Measurements from ENCODE around the gene FBXL19. TPM values are rescaled to one million over a fixed set of nuclear protein-coding genes. Genes with fewer than 3 reads are reported as not detected.

The FBXL19 gene
- total and polyA plus RNA-seq, 2 of the 13 experiments (the other 11 are each of a cell fraction or from before 2014, with no cell fraction given): 6.0 to 13.7 TPM

DNA sequence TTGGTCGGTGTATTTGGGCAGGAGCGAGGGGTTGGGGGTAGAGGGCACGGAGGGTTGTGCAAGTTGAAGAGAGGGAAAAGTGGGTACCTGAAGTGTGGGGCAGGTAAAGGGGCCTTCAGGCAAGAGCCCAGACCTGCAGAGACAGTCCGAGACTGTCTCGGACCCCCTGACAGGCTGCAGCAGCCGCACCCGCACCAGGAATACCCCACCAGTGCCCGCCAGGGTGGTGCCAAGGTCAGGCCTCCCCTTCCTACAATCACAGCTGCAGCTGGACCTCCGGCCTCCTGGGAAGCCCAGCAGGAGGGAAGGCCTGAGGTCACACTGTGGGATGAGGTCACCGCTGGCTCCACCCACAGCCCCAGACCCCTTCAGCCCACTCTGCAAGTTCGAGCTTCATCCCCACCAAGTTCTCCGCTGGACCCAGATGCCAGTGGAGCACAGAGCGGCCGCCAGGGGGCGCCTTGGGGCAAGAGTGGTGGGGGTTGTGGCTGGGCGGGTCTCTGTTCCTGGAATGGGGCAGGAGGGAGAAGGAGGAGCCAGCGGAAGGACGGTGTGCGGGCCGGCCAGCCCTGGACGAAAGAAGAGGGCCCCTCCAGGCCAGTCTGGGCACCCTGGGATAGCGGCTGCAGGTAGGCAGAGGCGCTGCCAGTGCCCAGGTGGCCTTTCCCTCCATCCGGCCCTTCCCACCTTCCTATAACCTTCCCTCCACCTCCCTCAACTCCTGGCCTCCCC lies 61.5 kb downstream of the FBXL19 start, which contains the start of gene HSD3B7 (continued):
- no peak for TF ChIP-seq ASH2L (IDR thresholded peaks at IDR 0.05; ENCODE audit: insufficient read length, low read depth, low read length)
- no peak for TF ChIP-seq KDM6A (CRISPR knock-in tag; IDR thresholded peaks at IDR 0.05; ENCODE audit: low read depth)
- TF ChIP-seq ZNF431 (CRISPR knock-in tag; IDR thresholded peaks at IDR 0.05; ENCODE audit: borderline replicate concordance, low read depth): peak; percentile 53; the same call in 1 of the 2 replicates
- TF ChIP-seq HOXA9 (CRISPR knock-in tag; IDR thresholded peaks at IDR 0.05; ENCODE audit: borderline replicate concordance): no peak
- TF ChIP-seq, protein P1, sequence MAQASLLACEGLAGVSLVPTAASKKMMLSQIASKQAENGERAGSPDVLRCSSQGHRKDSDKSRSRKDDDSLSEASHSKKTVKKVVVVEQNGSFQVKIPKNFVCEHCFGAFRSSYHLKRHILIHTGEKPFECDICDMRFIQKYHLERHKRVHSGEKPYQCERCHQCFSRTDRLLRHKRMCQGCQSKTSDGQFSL (CRISPR knock-in tag; IDR thresholded peaks at IDR 0.05): peak; percentile 91; the same call in 1 of the 2 replicates
- no peak for TF ChIP-seq ZNF207 (IDR thresholded peaks at IDR 0.05; ENCODE audit: borderline replicate concordance)
- peak; percentile 9; the same call in 1 of the 2 replicates for TF ChIP-seq ZC3H13 (CRISPR knock-in tag; IDR thresholded peaks at IDR 0.05)
- TF ChIP-seq ZNF552 (CRISPR knock-in tag; IDR thresholded peaks at IDR 0.05; ENCODE audit: borderline replicate concordance): peak; percentile 24; the same call in 1 of the 2 replicates
- TF ChIP-seq HMG20B (CRISPR knock-in tag; conservative IDR thresholded peaks at IDR 0.05): 0 out of 2 replicates have a peak, but pooled peaks have one; percentile 57
- 0 out of 2 replicates have a peak, but pooled peaks have one; percentile 12 for TF ChIP-seq ZNF784 (CRISPR knock-in tag; IDR thresholded peaks at IDR 0.05; ENCODE audit: borderline replicate concordance)
- TF ChIP-seq, protein P2, sequence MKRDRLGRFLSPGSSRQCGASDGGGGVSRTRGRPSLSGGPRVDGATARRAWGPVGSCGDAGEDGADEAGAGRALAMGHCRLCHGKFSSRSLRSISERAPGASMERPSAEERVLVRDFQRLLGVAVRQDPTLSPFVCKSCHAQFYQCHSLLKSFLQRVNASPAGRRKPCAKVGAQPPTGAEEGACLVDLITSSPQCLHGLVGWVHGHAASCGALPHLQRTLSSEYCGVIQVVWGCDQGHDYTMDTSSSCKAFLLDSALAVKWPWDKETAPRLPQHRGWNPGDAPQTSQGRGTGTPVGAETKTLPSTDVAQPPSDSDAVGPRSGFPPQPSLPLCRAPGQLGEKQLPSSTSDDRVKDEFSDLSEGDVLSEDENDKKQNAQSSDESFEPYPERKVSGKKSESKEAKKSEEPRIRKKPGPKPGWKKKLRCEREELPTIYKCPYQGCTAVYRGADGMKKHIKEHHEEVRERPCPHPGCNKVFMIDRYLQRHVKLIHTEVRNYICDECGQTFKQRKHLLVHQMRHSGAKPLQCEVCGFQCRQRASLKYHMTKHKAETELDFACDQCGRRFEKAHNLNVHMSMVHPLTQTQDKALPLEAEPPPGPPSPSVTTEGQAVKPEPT (CRISPR knock-in tag; IDR thresholded peaks at IDR 0.05; ENCODE audit: low read depth): no peak; the same call in 1 of the 2 replicates
- no peak for TF ChIP-seq MATR3 (CRISPR knock-in tag; IDR thresholded peaks at IDR 0.05)
- TF ChIP-seq SRF (IDR thresholded peaks at IDR 0.05; ENCODE audit: low read depth, low read length): no peak
- no peak for TF ChIP-seq HNRNPUL1 (IDR thresholded peaks at IDR 0.05; ENCODE audit: low read depth, low read length)
- TF ChIP-seq, protein P3, sequence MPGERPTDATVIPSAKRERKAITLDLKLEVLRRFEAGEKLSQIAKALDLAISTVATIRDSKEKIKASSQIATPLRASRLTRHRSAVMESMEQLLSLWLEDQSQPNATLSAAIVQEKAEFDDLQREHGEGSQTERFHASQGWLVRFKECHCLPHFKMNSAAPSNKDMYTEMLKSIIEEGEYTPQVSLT (CRISPR knock-in tag; IDR thresholded peaks at IDR 0.05; ENCODE audit: borderline replicate concordance, low read depth): no peak
- TF ChIP-seq DMAP1 (CRISPR knock-in tag; IDR thresholded peaks at IDR 0.05): no peak
- TF ChIP-seq ISL2 (CRISPR knock-in tag; IDR thresholded peaks at IDR 0.05): peak; percentile 75
- 0 out of 2 replicates have a peak, but pooled peaks have one; percentile 8 for TF ChIP-seq TBX3 (IDR thresholded peaks at IDR 0.05; ENCODE audit: borderline replicate concordance)
- TF ChIP-seq ZNF296 (CRISPR knock-in tag; conservative IDR thresholded peaks at IDR 0.05): no peak
- TF ChIP-seq ZNF280D (CRISPR knock-in tag; IDR thresholded peaks at IDR 0.05): no peak
- no peak for TF ChIP-seq HNF4A (CRISPR knock-in tag; IDR thresholded peaks at IDR 0.05)
- no peak for TF ChIP-seq FOSL1 (CRISPR knock-in tag; IDR thresholded peaks at IDR 0.05; ENCODE audit: borderline replicate concordance)
- no peak for TF ChIP-seq ZNF224 (CRISPR knock-in tag; IDR thresholded peaks at IDR 0.05)

All from HepG2 (cell line).